H1 (cell line): ENCODE results near the gene ADAMTS15.

ENCODE experiments used
- CTCF ChIP-seq, 3 experiments: IDR thresholded peaks; 1 replicate in 2 of 3; 2 replicates in 1 of 3; pipeline versions ENCODE4 v1.5.1 to v1.6.1; 2011; ENCODE audit warnings: low read length in 3 of 3, mild to moderate bottlenecking in 3 of 3, inconsistent platforms in 2 of 3, low read depth in 1 of 3, moderate library complexity in 1 of 3; ENCODE audit not compliant: insufficient read depth in 1 of 3; ENCODE audit errors: control extremely low read depth in 1 of 3
- EP300 ChIP-seq, 2 experiments: IDR thresholded peaks; 1 replicate in 1 of 2; 2 replicates in 1 of 2; pipeline ENCODE4 v1.6.1; 2011 to 2012; ENCODE audit warnings: low read depth in 2 of 2, low read length in 2 of 2, mild to moderate bottlenecking in 2 of 2, borderline replicate concordance in 1 of 2, inconsistent platforms in 1 of 2, moderate library complexity in 1 of 2
- FOSL1 ChIP-seq: IDR thresholded peaks from 2 replicates; pipeline ENCODE4 v1.6.1; 2011; ENCODE audit warnings: mild to moderate bottlenecking, low read depth, low read length, moderate library complexity; ENCODE audit not compliant: insufficient read depth
- JUN ChIP-seq: IDR thresholded peaks from 2 replicates; pipeline ENCODE4 v1.6.1; 2011; ENCODE audit warnings: low read depth, mild to moderate bottlenecking, improper control_type of control experiment, low read length
- MAFK ChIP-seq: IDR thresholded peaks from 2 replicates; pipeline ENCODE4 v1.6.1; 2012; ENCODE audit warnings: low read depth, mild to moderate bottlenecking, improper control_type of control experiment, low read length
- POLR2AphosphoS5 ChIP-seq: IDR thresholded peaks from 2 replicates; pipeline ENCODE4 v1.6.1; 2011; ENCODE audit warnings: low read depth, low read length
- RBBP5 ChIP-seq: IDR thresholded peaks from 2 replicates; pipeline ENCODE4 v1.7.1; 2012; ENCODE audit warnings: low read depth, mild to moderate bottlenecking, inconsistent platforms, low read length, moderate library complexity, borderline replicate concordance
- SUZ12 ChIP-seq: fragments of 200-600 bp; sonication (generic); IDR thresholded peaks from 2 replicates; pipeline ENCODE4 v1.6.1; 2012; ENCODE audit warnings: mild to moderate bottlenecking, inconsistent platforms, low read length, moderate library complexity, mixed read lengths

GRCh38 chr11:130478204-130478701 is 29.8 kb downstream of the ADAMTS15 start:
- TF ChIP-seq MAFK (no peak), SUZ12 (no peak), EP300 (IDR thresholded peaks at IDR 0.05; ENCODE audit: borderline replicate concordance in 1 of 2, low read depth in 2 of 2, low read length in 2 of 2) (no peak), CTCF (IDR thresholded peaks at IDR 0.05; ENCODE audit: control extremely low read depth in 1 of 3, insufficient read depth in 1 of 3, low read depth in 1 of 3, low read length in 3 of 3) (no peak), FOSL1 (no peak), RBBP5 (no peak), JUN (no peak), POLR2AphosphoS5 (no peak)
